ENCODE results near the gene KIF3B.

- TF ChIP-seq REST (IDR thresholded peaks at IDR 0.05; ENCODE audit: low read depth) (no peak), RAD21 (IDR thresholded peaks at IDR 0.05; ENCODE audit: low read depth) (no peak)
Observed at GRCh38 chr20:32315399-32315798, 37.9 kb downstream of the KIF3B start.
